Gastroesophageal sphincter (tissue), 4 donors: ENCODE data around the gene PSEN2. TPM values are rescaled to one million over a fixed set of nuclear protein-coding genes. Genes with fewer than 3 reads are reported as not detected.
A peak's percentile ranks its signal among the peaks of the same experiment; 100 is the strongest.
"Not testable (repeated sequence)": the region's sequence is repeated elsewhere in the genome, so short reads cannot be mapped to it uniquely, and the experiment has no call there.

ENCODE experiments used
- ATAC-seq: fragments of 150-250 bp; one replicate; pipeline ENCODE4 v1.9.1; 2016; ENCODE audit warnings: mild to moderate bottlenecking, moderate library complexity
- H3K27ac ChIP-seq, 4 donors: fragments of 200-600 bp; sonication (generic) in 3 of 4; 1 replicate in 3 of 4; 2 replicates in 1 of 4; pipeline ENCODE4 v1.5.1; 2016 to 2019
- H3K27me3 ChIP-seq: fragments of 200-600 bp; sonication (generic); one replicate; pipeline ENCODE4 v1.5.1; 2019
- H3K36me3 ChIP-seq, 2 donors: fragments of 200-600 bp; sonication (generic); one replicate each; pipeline ENCODE4 v1.5.1; 2019; ENCODE audit warnings: control low read depth in 1 of 2
- H3K4me1 ChIP-seq, 3 donors: fragments of 200-600 bp; sonication (generic); 1 replicate in 2 of 3; 2 replicates in 1 of 3; pipeline ENCODE4 v1.5.1; 2016 to 2019; ENCODE audit warnings: control low read depth in 2 of 3
- H3K4me3 ChIP-seq, 2 donors: fragments of 200-600 bp; sonication (generic); one replicate each; pipeline ENCODE4 v1.5.1; 2019; ENCODE audit warnings: mild to moderate bottlenecking in 1 of 2, moderate library complexity in 1 of 2
- H3K9me3 ChIP-seq, 3 donors: fragments of 200-600 bp; sonication (generic); one replicate each; pipeline ENCODE4 v1.5.1; 2017 to 2019; ENCODE audit warnings: control low read depth in 2 of 3
- CTCF ChIP-seq, 4 experiments: fragments of 200-600 bp in 2 of 4; fragments of 450-650 bp in 2 of 4; sonication (generic) in 1 of 4; IDR thresholded peaks; one replicate each; pipeline ENCODE4 v1.5.1; 2017 to 2019; ENCODE audit warnings: antibody characterized with exemption in 4 of 4, mild to moderate bottlenecking in 2 of 4, moderate library complexity in 2 of 4
- EP300 ChIP-seq: sonication (generic); formaldehyde crosslinking; IDR thresholded peaks from one replicate; pipeline ENCODE4 v1.6.1; 2017; ENCODE audit warnings: antibody characterized with exemption, mild to moderate bottlenecking
- POLR2A ChIP-seq, 2 donors: fragments of 450-650 bp; IDR thresholded peaks; one replicate each; pipeline ENCODE4 v1.6.1; 2017; ENCODE audit warnings: antibody characterized with exemption in 2 of 2, mild to moderate bottlenecking in 2 of 2, moderate library complexity in 1 of 2
- POLR2AphosphoS5 ChIP-seq: sonication (generic); formaldehyde crosslinking; IDR thresholded peaks from one replicate; pipeline ENCODE4 v1.6.1; 2017; ENCODE audit warnings: antibody characterized with exemption
- WGBS, 2 donors: methylation state at CpG; one replicate each; pipeline ENCODE4 v1.1.5; 2018; ENCODE audit warnings: low coverage in 1 of 2; 5-methylcytosine and 5-hydroxymethylcytosine counted together
- total RNA-seq, 4 donors: library from RNA; depleted of rRNA; stranded (reverse); fragments of >200 nt; gene quantifications; one replicate each; pipeline ENCODE4 v1.1.0, GENCODE V29; 2016

PSEN2 gene
- total RNA-seq, 4 donors from 2014 or later, result 41.4 to 64.4 (median 42.5) TPM

DNA sequence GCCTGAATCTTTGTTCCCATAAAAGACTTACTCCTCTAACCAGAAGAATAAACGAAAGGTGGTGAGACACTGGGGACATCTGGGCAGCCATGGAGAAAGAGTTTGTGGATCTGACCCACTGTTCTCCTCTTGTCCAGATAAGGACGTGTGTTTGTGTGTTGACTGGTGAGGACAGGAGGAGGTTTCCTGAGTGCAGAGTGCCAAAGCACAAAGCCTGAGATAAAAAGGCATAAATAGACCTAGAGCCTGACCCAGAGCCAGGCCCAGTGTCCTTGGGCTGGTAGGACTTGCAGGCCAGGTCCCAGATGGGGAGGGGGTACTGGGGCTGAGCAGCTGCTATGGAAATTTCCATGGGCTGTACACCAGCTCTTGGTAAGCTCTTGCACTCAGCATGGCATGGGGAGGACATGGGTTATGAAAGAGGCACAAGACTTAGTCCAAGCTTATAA lies 50.1 kb downstream of the PSEN2 start:
- ATAC-seq, result no peak
- H3K4me1 ChIP-seq, result no peaks in the 10 kb centered on the region
- H3K36me3 ChIP-seq, result peaks cover 0 to 40% of the 10 kb centered on the region in 2 donors
- 62 to 94% methylated on average over 2 of the region's 2 CpGs for WGBS, 2 donors
- H3K4me3 ChIP-seq, result no peak overlapping the region
- TF ChIP-seq EP300, result no peak
- no peak for TF ChIP-seq POLR2A (IDR thresholded peaks at IDR 0.05)
- no peak for TF ChIP-seq POLR2AphosphoS5
- TF ChIP-seq CTCF (IDR thresholded peaks at IDR 0.05), result no peak
- no peaks in the 10 kb centered on the region for H3K9me3 ChIP-seq
- no peaks in the 10 kb centered on the region for H3K27me3 ChIP-seq
- H3K27ac ChIP-seq, result no peak overlapping the region

- no peaks in the 10 kb centered on the region for H3K4me1 ChIP-seq
- no peak for ATAC-seq
- TF ChIP-seq CTCF (IDR thresholded peaks at IDR 0.05) (no peak), POLR2A (IDR thresholded peaks at IDR 0.05) (no peak), POLR2AphosphoS5 (no peak), EP300 (no peak)
- H3K9me3 ChIP-seq, result no peaks in the 10 kb centered on the region
- WGBS, 2 donors, result 72 to 100% methylated on average over 2 to 5 of the region's 5 CpGs
- H3K4me3 ChIP-seq, result no peak overlapping the region
- H3K27ac ChIP-seq, result no peak overlapping the region
- no peaks in the 10 kb centered on the region for H3K27me3 ChIP-seq
- peaks cover 0 to 40% of the 10 kb centered on the region in 2 donors for H3K36me3 ChIP-seq
Observed at GRCh38 chr1:226921504-226921903, 51.1 kb downstream of the PSEN2 start.

- H3K36me3 ChIP-seq, H3K9me3 ChIP-seq, H3K27ac ChIP-seq, H3K27me3 ChIP-seq, H3K4me3 ChIP-seq, H3K4me1 ChIP-seq, ATAC-seq: not testable (repeated sequence)
- WGBS, 2 donors, result 96 to 100% methylated on average over 3 to 5 of the region's 5 CpGs
Observed at GRCh38 chr1:226929260-226930111, 59.1 kb downstream of the PSEN2 start.

DNA sequence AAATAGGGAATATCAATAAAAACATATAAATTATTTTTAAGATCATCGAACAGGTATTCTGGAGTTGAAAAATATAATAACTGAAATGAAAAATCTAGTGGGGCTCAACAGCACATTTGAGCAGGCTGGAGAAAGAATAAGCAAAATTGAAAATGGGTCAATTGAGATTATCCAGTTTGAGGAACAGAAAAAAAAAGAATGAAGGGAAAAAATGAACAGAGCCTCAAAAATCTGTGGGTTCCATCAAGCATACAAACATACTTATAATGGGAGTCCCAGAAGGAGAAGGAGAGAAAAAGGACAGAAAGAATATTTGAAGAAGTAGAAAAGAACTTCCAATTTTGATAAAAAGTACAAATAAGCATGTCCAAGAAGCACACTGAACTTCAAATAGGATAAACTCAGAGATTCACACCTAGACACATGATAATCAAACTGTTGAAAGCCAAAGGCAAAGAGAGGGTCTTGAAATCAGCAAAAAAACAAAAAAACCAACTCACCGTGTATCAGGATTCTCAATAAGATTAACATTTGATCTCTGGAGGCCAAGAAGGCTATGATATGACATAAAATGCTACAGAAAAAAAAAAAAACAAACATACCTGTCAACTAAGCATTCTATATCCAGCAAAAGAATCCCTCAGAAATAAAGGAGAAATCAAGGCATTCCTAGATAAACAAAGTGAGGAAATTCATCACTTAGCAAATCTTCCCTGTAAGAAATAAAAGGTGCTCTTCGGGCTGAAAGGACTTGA lies 64.2 kb downstream of the PSEN2 start:
- H3K9me3 ChIP-seq, result peaks cover 0 to 11% (median 0%) of the 10 kb centered on the region in 3 donors
- H3K36me3 ChIP-seq, result no peaks in the 10 kb centered on the region
- 79 to 93% methylated on average over 3 of the region's 3 CpGs for WGBS, 2 donors
- H3K27ac ChIP-seq, result no peak overlapping the region
- TF ChIP-seq POLR2AphosphoS5 (no peak), POLR2A (IDR thresholded peaks at IDR 0.05) (no peak), EP300 (no peak), CTCF (IDR thresholded peaks at IDR 0.05) (no peak)
- H3K4me3 ChIP-seq, result no peak overlapping the region
- no peak for ATAC-seq
- peaks cover 6 to 13% (median 6%) of the 10 kb centered on the region in 3 donors for H3K4me1 ChIP-seq
- H3K27me3 ChIP-seq, result no peaks in the 10 kb centered on the region

- peaks cover 0 to 11% (median 0%) of the 10 kb centered on the region in 3 donors for H3K9me3 ChIP-seq
- WGBS, 2 donors, result 87 to 93% methylated on average over 5 to 6 of the region's 10 CpGs
- H3K36me3 ChIP-seq, result no peaks in the 10 kb centered on the region
- no peak overlapping the region for H3K4me3 ChIP-seq
- TF ChIP-seq EP300, result no peak
- no peak for TF ChIP-seq POLR2A (IDR thresholded peaks at IDR 0.05)
- TF ChIP-seq POLR2AphosphoS5, result no peak
- no peak for TF ChIP-seq CTCF (IDR thresholded peaks at IDR 0.05)
- no peaks in the 10 kb centered on the region for H3K27me3 ChIP-seq
- H3K27ac ChIP-seq, result peak overlapping the region; percentile 96 to 99 (median 98)
- no peak for ATAC-seq
- H3K4me1 ChIP-seq, result peaks cover 6 to 40% (median 25%) of the 10 kb centered on the region in 3 donors
Observed at GRCh38 chr1:226937940-226938725, 67.7 kb downstream of the PSEN2 start.
